HEK293 (cell line): ENCODE measurements around the gene DZIP1.

Experiments used
- ATF2 ChIP-seq: fragments of 450-650 bp; formaldehyde crosslinking; IDR thresholded peaks from 2 replicates; pipeline ENCODE4 v1.5.1; 2016; ENCODE audit warnings: missing biosample characterization, missing genetic modification characterization, low read depth
- CTCF ChIP-seq: fragments of 450-650 bp; formaldehyde crosslinking; IDR thresholded peaks from 2 replicates; pipeline ENCODE4 v1.5.1; 2016; ENCODE audit warnings: missing biosample characterization, missing genetic modification characterization
- HOXC10 ChIP-seq: sonication (generic); formaldehyde crosslinking; IDR thresholded peaks from 2 replicates; pipeline ENCODE4 v1.8.1; 2023; ENCODE audit warnings: mild to moderate bottlenecking, missing genetic modification reagents
- REST ChIP-seq: fragments of 450-650 bp; formaldehyde crosslinking; IDR thresholded peaks from 2 replicates; pipeline ENCODE4 v1.5.1; 2016; ENCODE audit warnings: missing biosample characterization, missing genetic modification characterization
- ZBTB11 ChIP-seq: fragments of 450-650 bp; formaldehyde crosslinking; conservative IDR thresholded peaks from 2 replicates; pipeline ENCODE4 v1.5.1; 2016; ENCODE audit warnings: low read depth, missing biosample characterization, missing genetic modification characterization
- ZBTB7A ChIP-seq: fragments of 450-650 bp; formaldehyde crosslinking; IDR thresholded peaks from 2 replicates; pipeline ENCODE4 v1.5.1; 2016; ENCODE audit warnings: low read depth, missing biosample characterization, missing genetic modification characterization
- ZBTB8A ChIP-seq: fragments of 450-650 bp; formaldehyde crosslinking; IDR thresholded peaks from 2 replicates; pipeline ENCODE4 v1.5.1; 2016; ENCODE audit warnings: missing biosample characterization, missing genetic modification characterization
- ZFP41 ChIP-seq: fragments of 450-650 bp; formaldehyde crosslinking; IDR thresholded peaks from 2 replicates; pipeline ENCODE4 v1.5.1; 2016; ENCODE audit warnings: missing biosample characterization, missing genetic modification characterization, borderline replicate concordance
- ZNF16 ChIP-seq: fragments of 450-650 bp; formaldehyde crosslinking; IDR thresholded peaks from 2 replicates; pipeline ENCODE4 v1.5.1; 2016; ENCODE audit warnings: low read depth, missing biosample characterization, missing genetic modification characterization
- ZNF510 ChIP-seq: fragments of 450-650 bp; formaldehyde crosslinking; IDR thresholded peaks from 2 replicates; pipeline ENCODE4 v1.5.1; 2018; ENCODE audit warnings: mild to moderate bottlenecking, missing genetic modification characterization, missing biosample characterization; ENCODE audit not compliant: insufficient replicate concordance

- TF ChIP-seq CTCF (tag by site-specific recombination) (no peak), ZNF16 (tag by site-specific recombination) (no peak), HOXC10 (no peak), ATF2 (tag by site-specific recombination) (no peak), REST (tag by site-specific recombination) (no peak), ZFP41 (tag by site-specific recombination) (no peak), ZNF510 (no peak), ZBTB7A (tag by site-specific recombination) (no peak), ZBTB8A (tag by site-specific recombination) (no peak), ZBTB11 (tag by site-specific recombination) (no peak)
Observed at GRCh38 chr13:95656386-95657015, 12.0 kb upstream of the DZIP1 start.
